GM23248 (cell line): ENCODE data around the gene KCTD19.

Experiments
- EZH2 ChIP-seq: fragments of 200-600 bp; sonication (generic); IDR thresholded peaks from 2 replicates; pipeline ENCODE4 v1.6.1; 2018; ENCODE audit warnings: antibody characterized with exemption, mild to moderate bottlenecking; ENCODE audit not compliant: insufficient read depth, poor library complexity, severe bottlenecking
- EZH2phosphoT487 ChIP-seq: fragments of 200-600 bp; sonication (generic); IDR thresholded peaks from 2 replicates; pipeline ENCODE4 v1.6.1; 2018; ENCODE audit warnings: antibody characterized with exemption, moderate library complexity, mild to moderate bottlenecking, low read depth; ENCODE audit not compliant: insufficient read depth

- TF ChIP-seq EZH2phosphoT487 (no peak), EZH2 (no peak)
Measured at GRCh38 chr16:67336116-67336515, 9.6 kb upstream of the KCTD19 start.
